Activated T-helper 1 cell treated with anti-CD3 and anti-CD28 coated beads, Interleukin-12 subunit alpha, Interleukin-12 subunit beta, Interleukin-2, Interleukin-4 antibody, amounts not matched to agents 30 ng/mL and 10 ng/mL and 1 ng/mL, durations not matched to agents 14 hours and 24 hours and 36 hours (primary cell): ENCODE data around the gene RPA1. TPM values are rescaled to one million over a fixed set of nuclear protein-coding genes. Genes with fewer than 3 reads are reported as not detected.
"Not testable (repeated sequence)": the region's sequence is repeated elsewhere in the genome, so short reads cannot be mapped to it uniquely, and the experiment has no call there.

Experiments
- DNase-seq: peaks from one replicate; pipeline ENCODE4 v3.0.0; 2021; ENCODE audit warnings: low spot score
- H3K27ac Mint-ChIP-seq: one replicate; pipeline ENCODE4 v1.8.0; 2021; ENCODE audit warnings: mild to moderate bottlenecking, mixed read lengths
- H3K27me3 Mint-ChIP-seq: one replicate; pipeline ENCODE4 v1.8.0; 2022; ENCODE audit warnings: mild to moderate bottlenecking, moderate library complexity, mixed read lengths; ENCODE audit not compliant: insufficient read depth
- H3K36me3 Mint-ChIP-seq: one replicate; pipeline ENCODE4 v1.8.0; 2021; ENCODE audit warnings: low read depth, mixed read lengths
- H3K4me1 Mint-ChIP-seq: one replicate; pipeline ENCODE4 v1.8.0; 2021; ENCODE audit warnings: low read depth, mixed read lengths
- H3K4me3 Mint-ChIP-seq: one replicate; pipeline ENCODE4 v1.8.0; 2021; ENCODE audit warnings: mild to moderate bottlenecking, moderate library complexity, mixed read lengths
- H3K9me3 Mint-ChIP-seq: one replicate; pipeline ENCODE4 v1.8.0; 2021; ENCODE audit warnings: mixed read lengths
- intact Hi-C: fragments of 100-400 bp; cut with micrococcal nuclease; formaldehyde crosslinking; loops from one replicate; pipeline ENCODE4 v1.15.1; 2024
- total RNA-seq: library from RNA; stranded (reverse); gene quantifications from 2 replicates; pipeline ENCODE4 v1.2.3, GENCODE V29; 2022

The RPA1 gene
- total RNA-seq, 1 donor from 2014 or later: 269 TPM

GRCh38 chr17:1797846-1798245 is 32.0 kb upstream of the RPA1 start:
- H3K4me1 Mint-ChIP-seq, H3K36me3 Mint-ChIP-seq, H3K4me3 Mint-ChIP-seq, H3K27me3 Mint-ChIP-seq, DNase-seq, intact Hi-C loops, H3K9me3 Mint-ChIP-seq, H3K27ac Mint-ChIP-seq: not testable (repeated sequence)

- peaks cover 15% of the 10 kb centered on the region for H3K36me3 Mint-ChIP-seq
- DNase-seq: no peak
- no peak overlapping the region for H3K4me3 Mint-ChIP-seq
- H3K9me3 Mint-ChIP-seq: no peaks in the 10 kb centered on the region
- H3K4me1 Mint-ChIP-seq: peaks cover 9% of the 10 kb centered on the region
- H3K27me3 Mint-ChIP-seq: no peaks in the 10 kb centered on the region
- H3K27ac Mint-ChIP-seq: no peak overlapping the region
- intact Hi-C loops: no loop called here
Observed at GRCh38 chr17:1800240-1800639, 29.6 kb upstream of the RPA1 start.

GRCh38 chr17:1800712-1801111 is 29.1 kb upstream of the RPA1 start:
- intact Hi-C loops: no loop called here
- Mint-ChIP-seq H3K9me3 (no peaks in the 10 kb centered on the region), H3K27ac (no peak overlapping the region), H3K4me3 (no peak overlapping the region), H3K4me1 (peaks cover 9% of the 10 kb centered on the region), H3K36me3 (peaks cover 15% of the 10 kb centered on the region), H3K27me3 (no peaks in the 10 kb centered on the region)
- DNase-seq: no peak

- DNase-seq: no peak
Observed at GRCh38 chr17:1802429-1802828, 27.4 kb upstream of the RPA1 start.

GRCh38 chr17:1803280-1803679 is 26.5 kb upstream of the RPA1 start:
- Mint-ChIP-seq H3K27ac (peak overlapping the region; percentile 44), H3K4me3 (no peak overlapping the region), H3K27me3 (no peaks in the 10 kb centered on the region), H3K9me3 (no peaks in the 10 kb centered on the region), H3K4me1 (no peaks in the 10 kb centered on the region), H3K36me3 (peaks cover 13% of the 10 kb centered on the region)
- intact Hi-C loops: no loop called here
- DNase-seq: no peak

More at GRCh38 chr17:1802429-1802828, 27.4 kb upstream of the RPA1 start:
- Mint-ChIP-seq H3K27ac (no peak overlapping the region), H3K27me3 (no peaks in the 10 kb centered on the region), H3K4me1 (peaks cover 2% of the 10 kb centered on the region), H3K9me3 (no peaks in the 10 kb centered on the region), H3K36me3 (peaks cover 14% of the 10 kb centered on the region), H3K4me3 (no peak overlapping the region)
- intact Hi-C loops: no loop called here

- intact Hi-C loops: no loop called here
- H3K4me3 Mint-ChIP-seq: no peak overlapping the region
- peaks cover 12% of the 10 kb centered on the region for H3K36me3 Mint-ChIP-seq
Observed at GRCh38 chr17:1807890-1808289, 21.9 kb upstream of the RPA1 start.

GRCh38 chr17:1808644-1809043 is 21.2 kb upstream of the RPA1 start:
- H3K4me3 Mint-ChIP-seq: no peak overlapping the region
- H3K9me3 Mint-ChIP-seq: no peaks in the 10 kb centered on the region
- no peaks in the 10 kb centered on the region for H3K4me1 Mint-ChIP-seq
- no peak for DNase-seq
- intact Hi-C loops: no loop called here
- no peak overlapping the region for H3K27ac Mint-ChIP-seq
- peaks cover 12% of the 10 kb centered on the region for H3K36me3 Mint-ChIP-seq
- no peaks in the 10 kb centered on the region for H3K27me3 Mint-ChIP-seq

More at GRCh38 chr17:1807890-1808289, 21.9 kb upstream of the RPA1 start:
- Mint-ChIP-seq H3K4me1 (no peaks in the 10 kb centered on the region), H3K27me3 (no peaks in the 10 kb centered on the region), H3K9me3 (no peaks in the 10 kb centered on the region), H3K27ac (no peak overlapping the region)
- no peak for DNase-seq

GRCh38 chr17:1809815-1810214 is 20.0 kb upstream of the RPA1 start:
- H3K9me3 Mint-ChIP-seq, intact Hi-C loops, H3K4me3 Mint-ChIP-seq, H3K4me1 Mint-ChIP-seq, H3K27ac Mint-ChIP-seq, H3K36me3 Mint-ChIP-seq, H3K27me3 Mint-ChIP-seq, DNase-seq: not testable (repeated sequence)

GRCh38 chr17:1810450-1811103 is 19.2 kb upstream of the RPA1 start:
- Mint-ChIP-seq H3K27ac (no peak overlapping the region), H3K27me3 (no peaks in the 10 kb centered on the region), H3K4me3 (no peak overlapping the region), H3K9me3 (no peaks in the 10 kb centered on the region), H3K4me1 (no peaks in the 10 kb centered on the region), H3K36me3 (peaks cover 4% of the 10 kb centered on the region)
- intact Hi-C loops: no loop called here
- no peak for DNase-seq

GRCh38 chr17:1813088-1813487 is 16.7 kb upstream of the RPA1 start:
- Mint-ChIP-seq H3K36me3 (peaks cover 11% of the 10 kb centered on the region), H3K27me3 (no peaks in the 10 kb centered on the region)
- intact Hi-C loops: no loop called here

GRCh38 chr17:1820528-1821252 is 9.1 kb upstream of the RPA1 start:
- no peak for DNase-seq
- H3K9me3 Mint-ChIP-seq: no peaks in the 10 kb centered on the region
- H3K27me3 Mint-ChIP-seq: no peaks in the 10 kb centered on the region
- H3K36me3 Mint-ChIP-seq: peaks cover 29% of the 10 kb centered on the region
- H3K27ac Mint-ChIP-seq: no peak overlapping the region
- H3K4me3 Mint-ChIP-seq: no peak overlapping the region
- H3K4me1 Mint-ChIP-seq: peaks cover 15% of the 10 kb centered on the region
- intact Hi-C loops: no loop called here

More at GRCh38 chr17:1813088-1813487, 16.7 kb upstream of the RPA1 start:
- no peak overlapping the region for H3K27ac Mint-ChIP-seq
- H3K4me1 Mint-ChIP-seq: no peaks in the 10 kb centered on the region
- no peaks in the 10 kb centered on the region for H3K9me3 Mint-ChIP-seq
- DNase-seq: no peak
- no peak overlapping the region for H3K4me3 Mint-ChIP-seq

- Mint-ChIP-seq H3K4me3 (peak overlapping the region; percentile 92), H3K4me1 (peaks cover 45% of the 10 kb centered on the region), H3K9me3 (no peaks in the 10 kb centered on the region), H3K27me3 (no peaks in the 10 kb centered on the region), H3K27ac (peak overlapping the region; percentile 69), H3K36me3 (peaks cover 27% of the 10 kb centered on the region)
- intact Hi-C loops: loop anchor here (1.0 kb wide), 1 partner anchor 201 kb away; the partner anchor contains the start of gene DPH1
- no peak for DNase-seq
Observed at GRCh38 chr17:1829216-1829591, 601 bp upstream of the RPA1 start.

- peak; percentile 40 for DNase-seq
- peak overlapping the region; percentile 90 for H3K27ac Mint-ChIP-seq
- H3K4me1 Mint-ChIP-seq: peaks cover 49% of the 10 kb centered on the region
- intact Hi-C loops: loop anchor here (1.0 to 5.0 kb wide), 3 partner anchors 113 to 562 kb away; partner anchors contain the start of gene RILP
- H3K4me3 Mint-ChIP-seq: peak overlapping the region; percentile 91
- H3K36me3 Mint-ChIP-seq: peaks cover 27% of the 10 kb centered on the region
- no peaks in the 10 kb centered on the region for H3K27me3 Mint-ChIP-seq
- H3K9me3 Mint-ChIP-seq: no peaks in the 10 kb centered on the region
Observed at GRCh38 chr17:1830288-1830687, 483 bp downstream of the RPA1 start.
